ENCODE data around the gene LY6G6D.
A peak's percentile ranks its signal among the peaks of the same experiment; 100 is the strongest.

LY6G6D gene

GRCh38 chr6:31720196-31720770, 5.1 kb downstream of the LY6G6D start:
- Mint-ChIP-seq H3K36me3 (ENCODE audit: low read depth) (no peaks in the 10 kb centered on the region), H3K27me3 (no peaks in the 10 kb centered on the region), H3K9me3 (no peaks in the 10 kb centered on the region), H3K27ac (no peak overlapping the region), H3K4me3 (no peak overlapping the region), H3K4me1 (ENCODE audit: low read depth) (peaks cover 4% of the 10 kb centered on the region)
- DNase-seq: no peak

- H3K4me3 Mint-ChIP-seq: no peak within 1 kb of the TSS
- H3K36me3 Mint-ChIP-seq (ENCODE audit: low read depth): no peaks in the 10 kb centered on the region
- no peak for DNase-seq
- H3K9me3 Mint-ChIP-seq: no peaks in the 10 kb centered on the region
- H3K27me3 Mint-ChIP-seq: no peaks in the 10 kb centered on the region
- H3K4me1 Mint-ChIP-seq (ENCODE audit: low read depth): peaks cover 14% of the 10 kb centered on the region
- no peak within 1 kb of the TSS for H3K27ac Mint-ChIP-seq
Observed at GRCh38 chr6:31721351-31722020, 6.3 kb downstream of the LY6G6D start, which contains the start of gene LY6G6C. Gene LY6G6C (minus strand): TSS chr6:31721746. CDS start chr6:31721679, 67 bp downstream.

GRCh38 chr6:31722173-31722572, 7.0 kb downstream of the LY6G6D start:
- H3K36me3 Mint-ChIP-seq (ENCODE audit: low read depth): no peaks in the 10 kb centered on the region
- no peaks in the 10 kb centered on the region for H3K9me3 Mint-ChIP-seq
- no peak for DNase-seq
- peaks cover 21% of the 10 kb centered on the region for H3K4me1 Mint-ChIP-seq (ENCODE audit: low read depth)
- no peaks in the 10 kb centered on the region for H3K27me3 Mint-ChIP-seq
- no peak overlapping the region for H3K27ac Mint-ChIP-seq
- H3K4me3 Mint-ChIP-seq: no peak overlapping the region

GRCh38 chr6:31723245-31723979, 8.3 kb downstream of the LY6G6D start, which contains the start of gene MPIG6B:
Gene MPIG6B (plus strand): TSS chr6:31723373. CDS start chr6:31723384, 11 bp downstream.
- Mint-ChIP-seq H3K27ac (no peak within 1 kb of the TSS), H3K4me1 (ENCODE audit: low read depth) (peaks cover 31% of the 10 kb centered on the region), H3K27me3 (no peaks in the 10 kb centered on the region), H3K9me3 (no peaks in the 10 kb centered on the region), H3K36me3 (ENCODE audit: low read depth) (peaks cover 6% of the 10 kb centered on the region), H3K4me3 (peak within 1 kb of the TSS; percentile 30)
- no peak for DNase-seq

GRCh38 chr6:31723980-31724691, 9.0 kb downstream of the LY6G6D start:
- H3K4me3 Mint-ChIP-seq: no peak overlapping the region
- H3K4me1 Mint-ChIP-seq (ENCODE audit: low read depth): peaks cover 39% of the 10 kb centered on the region
- H3K27ac Mint-ChIP-seq: no peak overlapping the region

GRCh38 chr6:31725502-31726350, 10.6 kb downstream of the LY6G6D start:
- Mint-ChIP-seq H3K36me3 (ENCODE audit: low read depth) (peaks cover 24% of the 10 kb centered on the region), H3K4me3 (no peak overlapping the region), H3K4me1 (ENCODE audit: low read depth) (peaks cover 52% of the 10 kb centered on the region), H3K27ac (peak overlapping the region; percentile 31), H3K27me3 (no peaks in the 10 kb centered on the region), H3K9me3 (no peaks in the 10 kb centered on the region)
- no peak for DNase-seq

More at GRCh38 chr6:31723980-31724691, 9.0 kb downstream of the LY6G6D start:
- Mint-ChIP-seq H3K36me3 (ENCODE audit: low read depth) (peaks cover 11% of the 10 kb centered on the region), H3K9me3 (no peaks in the 10 kb centered on the region), H3K27me3 (no peaks in the 10 kb centered on the region)
- no peak for DNase-seq

- no peak for DNase-seq
- peaks cover 59% of the 10 kb centered on the region for H3K4me1 Mint-ChIP-seq (ENCODE audit: low read depth)
- H3K36me3 Mint-ChIP-seq (ENCODE audit: low read depth): peaks cover 39% of the 10 kb centered on the region
- no peaks in the 10 kb centered on the region for H3K27me3 Mint-ChIP-seq
- peak overlapping the region; percentile 65 for H3K27ac Mint-ChIP-seq
- no peaks in the 10 kb centered on the region for H3K9me3 Mint-ChIP-seq
- no peak overlapping the region for H3K4me3 Mint-ChIP-seq
Observed at GRCh38 chr6:31727034-31727716, 12.0 kb downstream of the LY6G6D start.

GRCh38 chr6:31727717-31728671, 12.8 kb downstream of the LY6G6D start:
- DNase-seq: no peak
- Mint-ChIP-seq H3K9me3 (no peaks in the 10 kb centered on the region), H3K36me3 (ENCODE audit: low read depth) (peaks cover 47% of the 10 kb centered on the region), H3K27ac (peak overlapping the region; percentile 65), H3K27me3 (no peaks in the 10 kb centered on the region), H3K4me1 (ENCODE audit: low read depth) (peaks cover 59% of the 10 kb centered on the region), H3K4me3 (no peak overlapping the region)

- peak within 1 kb of the TSS; percentile 84 for H3K27ac Mint-ChIP-seq
- H3K36me3 Mint-ChIP-seq (ENCODE audit: low read depth): peaks cover 56% of the 10 kb centered on the region
- no peaks in the 10 kb centered on the region for H3K27me3 Mint-ChIP-seq
- peaks cover 66% of the 10 kb centered on the region for H3K4me1 Mint-ChIP-seq (ENCODE audit: low read depth)
- H3K9me3 Mint-ChIP-seq: no peaks in the 10 kb centered on the region
- H3K4me3 Mint-ChIP-seq: peak within 1 kb of the TSS; percentile 80
- DNase-seq: no peak
Observed at GRCh38 chr6:31728767-31729514, 13.8 kb downstream of the LY6G6D start, which contains the start of gene DDAH2. Gene DDAH2 (minus strand): TSS chr6:31729299. CDS start chr6:31729161, 138 bp downstream.

- H3K27ac Mint-ChIP-seq: peak overlapping the region; percentile 84
Observed at GRCh38 chr6:31729515-31729978, 14.4 kb downstream of the LY6G6D start.

GRCh38 chr6:31729979-31730630, 15.0 kb downstream of the LY6G6D start:
- peak; percentile 80 for DNase-seq
- H3K4me3 Mint-ChIP-seq: peak overlapping the region; percentile 80
- H3K36me3 Mint-ChIP-seq (ENCODE audit: low read depth): peaks cover 68% of the 10 kb centered on the region

More at GRCh38 chr6:31729515-31729978, 14.4 kb downstream of the LY6G6D start:
- Mint-ChIP-seq H3K4me3 (peak overlapping the region; percentile 80), H3K27me3 (no peaks in the 10 kb centered on the region), H3K9me3 (no peaks in the 10 kb centered on the region), H3K36me3 (ENCODE audit: low read depth) (peaks cover 63% of the 10 kb centered on the region), H3K4me1 (ENCODE audit: low read depth) (peaks cover 72% of the 10 kb centered on the region)
- peak; percentile 86 for DNase-seq

More at GRCh38 chr6:31729979-31730630, 15.0 kb downstream of the LY6G6D start:
- H3K27me3 Mint-ChIP-seq: no peaks in the 10 kb centered on the region
- H3K27ac Mint-ChIP-seq: peak overlapping the region; percentile 84
- H3K9me3 Mint-ChIP-seq: no peaks in the 10 kb centered on the region
- peaks cover 72% of the 10 kb centered on the region for H3K4me1 Mint-ChIP-seq (ENCODE audit: low read depth)
